K562 (cell line): ENCODE measurements around the gene LRRC10B. TPM values are rescaled to one million over a fixed set of nuclear protein-coding genes. Genes with fewer than 3 reads are reported as not detected.

Experiments used
- ATAC-seq: fragments of 200-7000 bp; cut with Tn5 transposase; 3 replicates; pipeline ENCODE4 v1.9.1; 2020; ENCODE audit warnings: moderate library complexity
- BruUV-seq: library from RNA; stranded (reverse); fragments of 400-500 nt; replicated peaks from 2 replicates; lab custom pipeline; 2021; lab: Mats Ljungman, UMichigan
- CTCF ChIA-PET: fragments of 300-600 bp; formaldehyde crosslinking; extraction: SDS; loops from one replicate; lab custom pipeline; 2021; ENCODE audit warnings: low intra/inter-chr PET ratio; lab: Yijun Ruan, JAX
- POLR2A ChIA-PET: fragments of 300-600, 350-650 bp; sonication (Branson Sonifier 250); formaldehyde crosslinking; extraction: SDS; loops from one replicate; lab custom pipeline; 2021; ENCODE audit warnings: antibody characterized with exemption, inconsistent platforms; lab: Yijun Ruan, JAX
- DNase-seq, 4 experiments: peaks; one replicate each; pipeline versions ENCODE4 v3.0.0 to v3.0.0-alpha.2; 2011 to 2018; ENCODE audit warnings: low spot score in 3 of 4, mixed read lengths in 3 of 4; ENCODE audit errors: extremely low read depth in 1 of 4
- FAIRE-seq: peaks from 2 replicates; lab custom pipeline; 2011; peaks lifted over from hg19 to GRCh38; lab: Jason Lieb, UNC
- H2AFZ ChIP-seq: 2 replicates; pipeline ENCODE4 v1.6.0; 2011; ENCODE audit warnings: low read depth, low read length, control low read depth, inconsistent platforms
- H3K27ac ChIP-seq: fragments of 200-600 bp; 3 replicates; pipeline ENCODE4 v1.8.0; 2011; ENCODE audit warnings: low read depth, mild to moderate bottlenecking, control low read depth, inconsistent platforms, low read length, moderate library complexity, mixed read lengths; ENCODE audit errors: extremely low read depth
- H3K27me3 ChIP-seq, 2 experiments: fragments of 300-600 bp in 1 of 2; 2 replicates in 1 of 2; 3 replicates in 1 of 2; pipeline versions ENCODE4 v1.6.0 to v1.8.0; 2011; ENCODE audit warnings: inconsistent platforms in 2 of 2, low read length in 2 of 2, mild to moderate bottlenecking in 1 of 2, mixed read lengths in 1 of 2, moderate library complexity in 1 of 2; ENCODE audit not compliant: control insufficient read depth in 2 of 2, insufficient read depth in 2 of 2
- H3K36me3 ChIP-seq: fragments of 300-600 bp; 3 replicates; pipeline ENCODE4 v1.8.0; 2011; ENCODE audit warnings: mild to moderate bottlenecking, low read length, inconsistent platforms; ENCODE audit not compliant: control insufficient read depth, insufficient read depth
- H3K4me1 ChIP-seq, 2 experiments: fragments of 200-600 bp in 1 of 2; replicated peaks in 1 of 2; 2 replicates in 1 of 2; 3 replicates in 1 of 2; pipeline versions ENCODE4 v1.5.1 to v1.8.0; 2011; ENCODE audit warnings: inconsistent platforms in 2 of 2, low read length in 2 of 2, mild to moderate bottlenecking in 1 of 2, mixed read lengths in 1 of 2, moderate library complexity in 1 of 2; ENCODE audit not compliant: control insufficient read depth in 2 of 2, insufficient read depth in 2 of 2
- H3K4me2 ChIP-seq: 2 replicates; pipeline ENCODE4 v1.6.1; 2011; ENCODE audit warnings: low read length, control low read depth, inconsistent platforms, mixed read lengths; ENCODE audit not compliant: insufficient read depth
- H3K4me3 ChIP-seq: fragments of 200-600 bp; sonication (generic), shearing (Covaris generic); 2 replicates; pipeline ENCODE4 v1.5.1; 2016; ENCODE audit warnings: control low read depth, inconsistent platforms
- H3K79me2 ChIP-seq: fragments of 200-600 bp; 3 replicates; pipeline ENCODE4 v1.8.0; 2011; ENCODE audit warnings: low read length, inconsistent platforms; ENCODE audit not compliant: control insufficient read depth, insufficient read depth
- H3K9ac ChIP-seq, 2 experiments: 2 replicates each; pipeline versions ENCODE4 v1.6.0 to v1.6.1; 2011; ENCODE audit warnings: low read depth in 2 of 2, low read length in 2 of 2, control low read depth in 1 of 2, inconsistent platforms in 1 of 2, mild to moderate bottlenecking in 1 of 2, mixed read lengths in 1 of 2; ENCODE audit not compliant: insufficient read depth in 1 of 2
- H3K9me1 ChIP-seq: one replicate; pipeline ENCODE4 v1.6.0; 2011; ENCODE audit warnings: inconsistent platforms, mild to moderate bottlenecking, low read length, moderate library complexity; ENCODE audit not compliant: control insufficient read depth, insufficient read depth
- H3K9me3 ChIP-seq: replicated peaks from 2 replicates; pipeline ENCODE4 v1.5.1; 2011; ENCODE audit warnings: low read depth, low read length, inconsistent platforms; ENCODE audit not compliant: control insufficient read depth, insufficient read depth
- H4K20me1 ChIP-seq: replicated peaks from 2 replicates; pipeline ENCODE4 v1.6.1; 2011; ENCODE audit warnings: low read length, inconsistent platforms, mixed read lengths; ENCODE audit not compliant: control insufficient read depth, insufficient read depth
- POLR3A ChIP-seq: IDR thresholded peaks from 2 replicates; pipeline ENCODE4 v1.6.1; 2011; ENCODE audit warnings: borderline replicate concordance, mild to moderate bottlenecking, moderate library complexity; ENCODE audit not compliant: insufficient read length, insufficient read depth; ENCODE audit errors: extremely low read depth
- RAD21 ChIP-seq, 2 experiments: fragments of 250-450 bp in 1 of 2; fragments of 450-650 bp in 1 of 2; sonication (Bioruptor Pico) in 1 of 2; formaldehyde crosslinking in 1 of 2; IDR thresholded peaks in 1 of 2; conservative IDR thresholded peaks in 1 of 2; 2 replicates each; pipeline versions ENCODE4 v1.4.0 to v1.8.0; 2020 to 2022; ENCODE audit warnings: mild to moderate bottlenecking in 2 of 2, moderate library complexity in 1 of 2
- ZNF263 ChIP-seq: sonication (generic); formaldehyde crosslinking; IDR thresholded peaks from 2 replicates; pipeline ENCODE4 v1.8.0; 2022; ENCODE audit warnings: mild to moderate bottlenecking, missing genetic modification reagents, borderline replicate concordance
- WGBS: fragments of 100-300 bp; shearing (Covaris generic); methylation state at CpG from one replicate; pipeline ENCODE4 v1.1.6; 2016; ENCODE audit warnings: low coverage, mixed read lengths; ENCODE audit not compliant: insufficient coverage; ENCODE audit errors: missing lambda C conversion rate; 5-methylcytosine and 5-hydroxymethylcytosine counted together
- in situ Hi-C: fragments of 300-500 bp; cut with MboI; formaldehyde crosslinking; loops from 4 replicates; pipeline ENCODE4 v1.15.0; 2018; ENCODE audit warnings: inconsistent platforms, mixed read lengths
- intact Hi-C: fragments of 100-400 bp; cut with micrococcal nuclease; formaldehyde crosslinking; loops from 2 replicates; pipeline ENCODE4 v1.14.2; 2022
- polyA plus RNA-seq, 8 experiments: library from polyadenylated mRNA; depleted of rRNA in 4 of 8; stranded (reverse) in 5 of 8; unstranded in 3 of 8; fragments of >200 nt; fragmentation: Nextera tagmentation in 2 of 8; fragmentation: Illumina TruSeq in 1 of 8; extraction: Ambion mirVana in 2 of 8; extraction: Trizol in 1 of 8; gene quantifications; 2 replicates each; pipeline versions ENCODE4 v1.2.1 to v1.2.3, GENCODE V29; 2011 to 2014; ENCODE audit warnings: inconsistent platforms in 1 of 8, missing spikeins in 1 of 8
- total RNA-seq, 7 experiments: library from RNA; depleted of rRNA in 6 of 7; stranded (reverse); fragments of >200 nt in 6 of 7; fragmentation: Illumina TruSeq in 2 of 7; extraction: Trizol in 2 of 7; gene quantifications; 2 replicates each; pipeline versions ENCODE4 v1.2.1 to v1.2.3, GENCODE V29; 2011 to 2021; ENCODE audit warnings: low replicate concordance in 1 of 7

The LRRC10B gene
- total and polyA plus RNA-seq, 9 of the 15 experiments (the other 6 are each of a cell fraction or from before 2014, with no cell fraction given) = 0.11 TPM; not detected in 8

- TF ChIP-seq POLR3A = no peak
Measured at GRCh38 chr11:61526229-61526628, 17.7 kb downstream of the LRRC10B start (continued).

GRCh38 chr11:61526956-61527731, 18.6 kb downstream of the LRRC10B start:
- DNase-seq (no peak), FAIRE-seq (no peak), ATAC-seq (peak; percentile 27; the same call in 1 of the 3 replicates)
- H3K9me1 ChIP-seq = no peaks in the 10 kb centered on the region
- intact Hi-C loops = no loop called here
- POLR2A ChIA-PET = interaction anchor here (0.6 to 1.3 kb wide), 5 partner anchors 11 to 1027 kb away, joined by 3 to 8 read pairs (median 4); no protein-coding TSS in a partner anchor
- in situ Hi-C loops = no loop called here
- peaks cover 10% of the 10 kb centered on the region for H4K20me1 ChIP-seq
- TF ChIP-seq ZNF263 (CRISPR knock-in tag) (peak; percentile 61; the same call in 1 of the 2 replicates), RAD21 (CRISPR knock-in tag; conservative IDR thresholded peaks at IDR 0.05 in 1 of 2, IDR thresholded peaks at IDR 0.05 in 1 of 2) (no peak)
- WGBS = 4% methylated on average over 20 of the region's 20 CpGs
- no peak overlapping the region for H3K4me3 ChIP-seq
- H3K79me2 ChIP-seq = no peaks in the 10 kb centered on the region
- no peak overlapping the region for H2AFZ ChIP-seq
- H3K36me3 ChIP-seq = no peaks in the 10 kb centered on the region
- no peak overlapping the region for H3K4me2 ChIP-seq
- BruUV-seq = no TSS peak
- peaks cover 70 to 91% of the 10 kb centered on the region in 2 experiments; a peak in 4 of 5 replicates for H3K27me3 ChIP-seq
- no peaks in the 10 kb centered on the region for H3K4me1 ChIP-seq
- no peak overlapping the region for H3K9ac ChIP-seq
- CTCF ChIA-PET = no interaction called here
- H3K27ac ChIP-seq = no peak overlapping the region
- H3K9me3 ChIP-seq = no peaks in the 10 kb centered on the region
